ENCODE data around the gene PRKAG2.

- TF ChIP-seq CTCF (IDR thresholded peaks at IDR 0.05; ENCODE audit: low read depth, low read length, missing input control): no peak
- no peak for TF ChIP-seq FOXA2 (IDR thresholded peaks at IDR 0.05)
- no peak for TF ChIP-seq ATF3 (IDR thresholded peaks at IDR 0.05)
- TF ChIP-seq ZBTB33 (IDR thresholded peaks at IDR 0.05): no peak
- no peak for TF ChIP-seq JUND (IDR thresholded peaks at IDR 0.05)
- TF ChIP-seq RAD21 (IDR thresholded peaks at IDR 0.05): no peak
- peak; percentile 23 for TF ChIP-seq YY1 (IDR thresholded peaks at IDR 0.05)
- TF ChIP-seq REST (IDR thresholded peaks at IDR 0.05): no peak
- no peak for TF ChIP-seq TAF1 (conservative IDR thresholded peaks at IDR 0.05)
- no peak for TF ChIP-seq SP1 (IDR thresholded peaks at IDR 0.05)
Observed at GRCh38 chr7:151873402-151873965, 3.4 kb downstream of the PRKAG2 start.
